NCI-H1694 treated with DMSO at 0.1 percent for 48 hours (cell line): Measurements from ENCODE around the gene TRAF3IP3.

Experiments used
- DNase-seq: peaks from one replicate; lab custom pipeline; 2025; lab: John Stamatoyannopoulos, UW

TRAF3IP3 gene, protein sequence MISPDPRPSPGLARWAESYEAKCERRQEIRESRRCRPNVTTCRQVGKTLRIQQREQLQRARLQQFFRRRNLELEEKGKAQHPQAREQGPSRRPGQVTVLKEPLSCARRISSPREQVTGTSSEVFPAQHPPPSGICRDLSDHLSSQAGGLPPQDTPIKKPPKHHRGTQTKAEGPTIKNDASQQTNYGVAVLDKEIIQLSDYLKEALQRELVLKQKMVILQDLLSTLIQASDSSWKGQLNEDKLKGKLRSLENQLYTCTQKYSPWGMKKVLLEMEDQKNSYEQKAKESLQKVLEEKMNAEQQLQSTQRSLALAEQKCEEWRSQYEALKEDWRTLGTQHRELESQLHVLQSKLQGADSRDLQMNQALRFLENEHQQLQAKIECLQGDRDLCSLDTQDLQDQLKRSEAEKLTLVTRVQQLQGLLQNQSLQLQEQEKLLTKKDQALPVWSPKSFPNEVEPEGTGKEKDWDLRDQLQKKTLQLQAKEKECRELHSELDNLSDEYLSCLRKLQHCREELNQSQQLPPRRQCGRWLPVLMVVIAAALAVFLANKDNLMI

DNA sequence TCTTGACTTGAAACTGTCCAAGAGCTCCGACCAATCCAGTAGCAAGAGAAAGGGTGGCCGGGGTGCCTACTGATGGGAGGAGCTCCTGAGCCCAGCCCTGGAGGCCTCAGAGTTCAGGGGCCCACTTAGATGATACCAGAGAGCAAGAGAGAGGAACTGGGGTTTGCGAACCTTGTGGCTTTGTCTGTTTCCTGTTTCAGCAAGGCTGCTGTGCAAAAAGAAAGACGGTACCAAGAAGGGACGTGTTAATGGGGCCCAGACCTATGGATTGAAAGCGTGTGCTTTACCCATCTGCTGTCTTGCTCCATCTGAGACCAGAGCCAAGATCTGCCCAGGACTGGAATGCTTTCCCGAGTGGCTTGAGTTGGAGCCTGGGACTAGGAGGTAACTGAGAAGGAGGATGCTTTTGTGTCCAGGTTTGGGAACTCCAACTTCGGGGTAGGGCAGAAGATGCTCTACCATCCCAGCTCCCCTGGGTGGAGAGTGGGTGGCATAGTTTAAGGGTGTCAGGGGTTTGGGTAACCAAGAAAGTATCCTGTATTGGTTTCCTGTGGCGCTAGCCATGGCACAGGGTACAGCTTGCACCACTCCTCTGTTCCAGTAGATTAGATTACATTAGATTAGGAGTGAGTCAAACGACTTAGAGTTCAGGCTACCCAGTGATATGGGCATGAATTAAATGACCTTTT is at the start of gene TRAF3IP3:
Gene TRAF3IP3, plus strand, starts transcription at position 128 of the 689 bp plus-strand sequence. CDS start 3,987 bp downstream, outside the sequence.
- DNase-seq, result no peak

DNA sequence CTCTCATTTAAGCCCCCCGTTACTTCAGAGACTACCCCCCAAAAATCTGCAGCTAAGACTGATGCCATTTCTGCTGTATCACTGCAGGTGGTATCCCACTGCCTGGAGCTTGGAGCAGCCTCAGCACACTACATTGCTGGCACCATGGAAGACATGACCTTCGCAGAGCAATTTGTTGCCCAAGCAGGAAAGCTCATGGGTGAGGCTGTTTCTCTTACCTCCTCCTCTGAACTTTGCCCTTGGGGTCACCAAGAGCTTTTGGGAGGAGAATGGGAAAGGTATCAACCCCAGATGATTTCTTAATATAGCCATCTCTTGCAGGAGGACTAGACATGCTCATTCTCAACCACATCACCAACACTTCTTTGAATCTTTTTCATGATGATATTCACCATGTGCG is 49.2 kb upstream of the TRAF3IP3 start:
- no peak for DNase-seq

DNA sequence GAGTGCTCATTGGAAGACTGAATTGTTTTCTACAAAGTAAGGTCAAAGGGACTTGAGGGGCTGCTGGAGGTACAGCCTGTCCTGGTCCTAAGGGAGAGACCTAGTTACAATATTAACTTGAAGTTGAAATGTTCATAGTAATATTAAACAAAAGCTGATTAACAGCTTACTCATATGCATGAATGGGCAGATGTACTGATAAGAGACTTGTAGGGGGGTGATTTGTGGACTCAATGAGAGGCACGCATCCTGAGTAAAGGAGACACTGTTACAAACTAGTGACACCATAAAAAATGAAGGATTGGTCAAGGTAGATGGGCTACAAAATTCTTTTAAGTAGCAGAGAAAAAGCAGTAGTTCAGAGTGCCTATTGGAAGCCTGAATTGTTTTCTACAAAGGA is 48.5 kb upstream of the TRAF3IP3 start:
- no peak for DNase-seq

DNA sequence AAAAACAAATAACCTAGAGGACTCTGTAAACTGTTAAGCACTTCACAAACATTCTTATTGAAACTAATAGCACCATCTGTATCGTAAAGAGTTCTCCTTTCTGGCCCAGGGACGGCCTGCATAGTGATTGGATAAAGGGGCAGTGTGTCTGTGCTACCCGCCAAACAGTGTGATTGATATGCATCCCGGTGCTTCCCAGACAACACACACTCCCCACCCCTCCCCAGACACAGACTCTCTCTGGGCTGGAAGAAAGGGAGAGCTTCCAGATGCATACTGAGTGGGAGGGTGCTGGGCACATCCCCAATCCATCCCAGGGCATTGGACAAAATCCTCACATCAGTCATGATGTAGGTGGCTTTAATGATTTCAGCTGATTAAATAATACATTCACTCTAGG is 47.6 kb upstream of the TRAF3IP3 start:
- DNase-seq, result no peak

DNA sequence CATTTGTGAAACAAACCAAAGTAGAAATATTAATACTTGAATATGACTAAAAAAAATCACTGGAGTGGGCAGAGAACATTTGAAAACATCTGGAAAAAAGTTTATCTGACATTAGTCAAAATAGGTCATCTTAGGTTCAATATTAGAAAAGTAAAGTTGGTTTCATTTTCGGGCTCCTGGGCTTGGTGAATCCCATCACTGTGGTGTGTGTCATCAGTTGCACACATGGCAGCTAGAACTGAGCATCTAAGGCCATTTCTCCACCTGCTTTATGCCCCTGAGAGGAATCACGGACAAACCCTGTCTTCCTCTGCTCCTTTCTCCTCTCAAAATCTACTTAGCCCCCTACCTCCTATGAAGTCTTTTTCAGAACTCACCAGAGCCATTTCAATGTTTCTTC is 45.8 kb upstream of the TRAF3IP3 start:
- DNase-seq, result no peak

DNA sequence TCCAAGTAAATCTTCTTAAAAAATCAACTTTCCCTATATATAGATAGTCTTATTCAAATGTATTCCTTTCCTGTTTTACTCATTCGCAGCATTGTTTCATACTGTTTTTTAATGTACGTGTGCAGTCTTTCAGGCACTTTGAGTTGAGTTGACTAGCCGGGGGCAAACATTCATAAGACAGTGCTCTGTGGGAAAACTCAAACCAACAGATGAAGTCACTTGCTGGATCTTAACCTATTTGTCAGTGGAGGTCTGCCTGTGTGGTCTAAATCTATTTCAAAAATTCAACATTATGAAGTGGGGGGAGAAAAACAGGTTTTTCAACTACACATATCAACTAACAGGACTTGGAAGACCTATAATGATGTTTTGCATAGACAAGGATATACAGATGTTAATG is 45.0 kb upstream of the TRAF3IP3 start:
- DNase-seq, result no peak

DNA sequence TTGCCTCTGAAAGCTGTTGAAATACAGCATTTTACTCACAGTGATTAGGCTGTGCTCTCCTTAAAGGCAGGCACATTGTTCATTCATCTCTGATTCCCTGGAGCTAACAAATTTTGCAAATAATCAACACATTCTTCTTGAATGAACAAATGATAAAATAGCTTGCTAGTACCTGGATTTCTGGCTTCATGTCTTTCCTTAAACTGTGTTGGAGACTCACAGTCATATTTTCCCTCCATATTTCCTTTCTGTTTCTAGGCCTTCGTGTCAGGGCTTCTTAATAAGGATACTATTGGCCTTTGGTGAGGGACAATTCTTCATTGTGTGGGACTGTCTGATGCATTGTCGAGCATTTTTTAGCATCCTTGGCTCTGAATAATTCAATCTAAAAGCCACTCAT is 41.5 kb upstream of the TRAF3IP3 start:
- DNase-seq, result no peak

DNA sequence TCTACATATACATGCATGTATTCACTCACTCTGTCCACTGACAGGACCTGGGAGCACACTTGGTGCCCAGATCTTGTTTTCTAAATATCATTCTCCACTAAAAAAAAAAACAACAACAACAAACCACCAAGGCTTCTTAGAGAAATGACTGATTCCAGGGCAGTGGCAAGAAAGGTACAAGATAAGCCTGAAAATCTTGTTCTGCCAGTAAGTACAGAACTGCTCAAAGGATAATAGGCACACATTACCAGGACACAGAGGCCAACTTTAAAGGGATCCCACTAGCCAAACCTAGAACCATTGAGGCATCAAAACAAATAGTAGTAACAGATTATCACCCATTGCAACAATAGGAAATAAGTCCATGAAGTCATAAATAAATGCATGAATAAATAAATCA is 40.5 kb upstream of the TRAF3IP3 start:
- DNase-seq, result no peak

DNA sequence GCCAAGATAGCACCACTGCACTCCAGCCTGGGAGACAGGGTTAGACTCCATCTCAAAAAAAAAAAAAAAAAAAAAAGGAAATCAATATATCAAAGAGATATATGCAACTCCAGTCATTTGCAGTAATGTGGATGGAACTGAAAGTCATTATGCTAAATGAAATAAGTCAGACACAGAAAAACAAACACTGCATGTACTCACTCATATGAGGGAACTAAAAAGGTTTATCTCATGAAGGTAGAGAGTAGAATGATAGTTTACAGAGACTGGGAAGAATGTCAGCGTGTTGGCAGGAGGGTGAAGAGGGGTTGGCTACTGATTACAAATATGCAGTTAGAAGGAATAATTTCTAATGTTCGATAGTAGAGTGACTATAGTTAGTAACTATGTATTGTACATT is 38.0 kb upstream of the TRAF3IP3 start:
- no peak for DNase-seq

DNA sequence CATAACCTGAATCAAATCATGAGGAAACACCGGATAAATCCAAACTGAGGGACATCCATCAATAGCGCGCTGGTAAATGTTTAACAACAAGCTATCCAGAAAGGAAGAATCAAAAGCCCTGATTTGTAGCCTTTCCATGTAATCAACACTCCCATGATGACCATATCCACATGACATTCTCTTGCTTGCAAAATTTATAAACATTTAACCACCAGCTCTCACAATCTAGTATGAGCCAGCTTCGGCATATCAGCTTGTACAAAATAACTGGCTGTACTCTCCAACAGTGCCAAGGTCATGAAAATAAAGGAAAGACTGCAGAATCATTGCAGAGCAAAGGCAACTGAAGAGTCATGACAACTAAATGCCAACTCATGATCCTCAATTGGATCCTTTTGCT is 35.5 kb upstream of the TRAF3IP3 start:
- no peak for DNase-seq

DNA sequence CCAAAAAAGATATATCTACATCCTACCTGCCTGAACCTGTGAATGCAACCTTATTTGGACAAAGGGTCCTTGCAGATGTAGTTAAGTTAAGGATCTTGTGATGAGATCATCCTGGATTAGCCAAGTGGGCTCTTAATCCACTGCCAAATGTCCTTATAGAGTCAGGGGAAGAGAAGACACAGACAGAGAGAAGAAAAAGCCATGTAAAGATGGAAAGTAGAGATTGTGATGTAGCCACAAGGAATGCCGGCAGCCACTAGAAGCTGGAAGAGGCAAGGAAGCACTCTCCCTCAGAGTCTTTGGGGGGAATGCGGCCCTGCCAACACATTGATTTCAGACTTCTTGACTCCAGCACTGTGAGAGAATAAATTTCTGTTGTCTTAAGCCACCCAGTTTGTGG is 35.0 kb upstream of the TRAF3IP3 start:
- no peak for DNase-seq

DNA sequence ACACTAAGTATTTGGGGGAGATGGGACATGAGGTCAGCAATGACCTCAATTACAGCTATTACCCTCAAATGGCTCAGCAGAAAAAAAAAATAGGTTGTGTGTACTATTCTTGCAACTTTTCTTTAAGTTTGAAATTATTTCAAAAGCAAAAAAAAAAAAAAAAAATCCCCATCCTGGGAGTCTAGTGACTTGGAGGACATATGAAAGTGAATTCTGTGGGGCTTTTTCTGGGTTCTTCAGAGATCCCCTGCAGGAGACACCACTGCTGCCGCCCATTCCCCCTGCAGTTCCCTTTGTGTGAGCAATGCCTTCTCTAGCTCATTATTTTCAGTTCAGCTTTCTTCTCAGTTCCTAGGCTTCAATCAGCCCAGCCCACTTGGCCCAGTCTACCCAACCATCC is 34.5 kb upstream of the TRAF3IP3 start:
- DNase-seq, result no peak

DNA sequence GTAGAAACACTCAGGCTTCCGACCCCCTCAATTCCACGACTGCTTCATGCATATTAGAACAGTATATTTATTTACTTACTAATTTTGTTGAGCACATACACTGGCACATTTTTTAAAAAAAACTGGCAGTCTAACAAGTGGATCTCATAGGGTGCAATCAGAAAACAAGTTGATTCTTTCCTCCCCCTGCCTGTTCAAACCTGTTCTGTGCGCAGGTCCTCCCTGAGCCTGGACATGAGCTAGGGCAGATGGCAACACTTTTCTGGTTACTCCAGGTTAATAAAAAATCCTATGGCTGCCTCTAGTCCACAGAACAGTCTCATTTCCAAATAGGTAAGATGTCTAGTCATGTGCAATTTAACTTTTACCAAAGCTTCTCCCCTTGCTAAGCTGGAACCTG is 32.6 kb upstream of the TRAF3IP3 start:
- DNase-seq, result no peak

DNA sequence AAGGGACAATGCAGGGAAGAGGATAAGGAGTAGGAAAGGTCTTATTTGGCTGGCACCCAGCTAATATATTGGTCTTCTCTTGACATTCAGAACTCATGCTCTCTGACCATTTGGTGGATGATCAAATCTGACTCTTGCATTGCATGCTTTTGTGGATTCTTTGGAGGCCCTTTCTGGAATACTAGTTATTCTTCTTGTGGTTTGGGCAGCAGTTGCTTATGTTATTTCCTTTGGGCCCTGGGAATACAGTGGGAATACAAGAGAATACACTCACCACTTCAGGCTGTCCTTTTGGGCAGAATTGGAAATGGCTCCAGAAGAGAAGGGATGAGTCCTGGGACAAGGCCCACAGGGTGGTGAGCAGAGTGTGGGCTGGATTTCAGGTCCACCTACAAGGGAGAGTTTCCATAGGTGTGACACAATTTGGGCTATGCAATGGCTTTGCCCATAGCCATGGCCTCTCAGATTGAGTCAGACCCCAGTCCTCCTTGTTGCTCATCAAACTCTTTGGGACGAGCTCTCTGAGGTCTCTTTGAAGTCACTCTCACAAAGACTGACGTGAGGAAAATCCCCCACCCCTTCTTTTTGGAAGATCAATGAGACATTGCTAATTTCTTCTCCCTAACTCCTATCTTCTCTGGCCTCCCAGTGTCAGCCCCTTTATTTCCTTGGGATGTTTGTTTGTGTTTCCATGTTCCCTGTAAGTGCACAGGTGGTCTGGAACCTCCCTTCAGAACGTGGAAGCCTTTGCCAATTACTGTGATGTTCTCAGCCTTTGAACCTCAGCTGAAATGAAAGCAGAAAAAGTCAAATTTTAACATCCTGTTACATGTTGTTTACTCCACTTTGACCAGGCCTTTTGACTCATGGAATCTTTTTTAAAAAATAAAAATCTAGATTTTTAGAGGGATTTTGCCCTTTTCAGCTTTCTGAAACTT is 31.8 kb upstream of the TRAF3IP3 start:
- no peak for DNase-seq

DNA sequence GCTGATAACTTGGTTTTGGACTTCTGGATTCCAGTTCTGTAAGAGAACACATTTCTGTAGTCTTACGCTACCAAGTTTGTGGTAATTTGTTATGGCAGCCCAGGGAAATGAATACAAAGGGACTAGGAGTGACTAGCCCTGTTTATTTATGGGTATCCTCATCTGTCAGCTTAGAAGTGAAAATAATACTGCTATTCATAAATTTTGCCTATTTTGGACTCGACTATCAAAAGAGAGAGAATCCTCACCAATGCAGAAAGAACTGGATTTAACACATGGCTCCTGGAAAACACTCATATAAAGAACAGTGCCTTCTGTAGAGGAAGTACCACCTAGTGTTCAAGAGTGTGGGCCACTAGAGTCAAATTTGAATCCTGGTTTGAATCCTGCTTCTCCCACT is 28.6 kb upstream of the TRAF3IP3 start:
- DNase-seq, result no peak

DNA sequence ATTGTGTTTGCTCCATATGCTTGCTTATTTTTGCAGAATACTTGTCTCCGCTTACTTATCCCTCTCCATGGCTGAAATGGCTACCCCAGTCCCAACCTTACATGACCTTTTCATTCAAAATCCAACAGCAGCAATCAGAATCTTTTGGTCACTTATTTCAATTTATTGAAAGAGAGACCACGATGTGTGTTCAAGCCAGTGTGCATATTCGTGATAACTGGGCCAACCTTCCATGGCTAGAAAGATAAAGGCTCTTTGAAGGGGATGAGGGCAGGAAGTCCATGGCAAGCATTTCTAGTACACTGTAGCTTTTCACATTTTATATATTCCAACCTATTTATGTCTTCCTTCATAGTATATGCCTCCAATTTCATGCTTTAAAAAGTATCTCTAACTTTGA is 28.1 kb upstream of the TRAF3IP3 start:
- DNase-seq, result no peak

DNA sequence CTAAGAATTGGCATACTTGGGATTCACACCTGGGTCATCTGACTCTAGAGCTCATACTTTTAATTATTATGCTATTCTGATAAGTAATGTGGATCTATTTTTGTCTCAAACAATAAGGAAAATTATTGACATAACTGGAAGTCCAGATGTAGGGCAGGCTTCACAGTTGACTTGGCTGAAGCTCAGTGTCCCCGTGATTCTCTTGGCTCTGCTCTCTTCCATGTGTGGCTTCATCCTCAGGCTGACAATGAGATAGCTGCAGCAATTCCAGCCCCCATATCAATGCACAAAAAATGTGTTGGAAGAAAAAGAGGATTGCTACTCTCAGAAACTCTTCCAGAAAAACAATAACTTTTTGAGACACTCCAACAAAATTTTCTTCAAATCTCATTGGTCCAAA is 27.4 kb upstream of the TRAF3IP3 start:
- no peak for DNase-seq

DNA sequence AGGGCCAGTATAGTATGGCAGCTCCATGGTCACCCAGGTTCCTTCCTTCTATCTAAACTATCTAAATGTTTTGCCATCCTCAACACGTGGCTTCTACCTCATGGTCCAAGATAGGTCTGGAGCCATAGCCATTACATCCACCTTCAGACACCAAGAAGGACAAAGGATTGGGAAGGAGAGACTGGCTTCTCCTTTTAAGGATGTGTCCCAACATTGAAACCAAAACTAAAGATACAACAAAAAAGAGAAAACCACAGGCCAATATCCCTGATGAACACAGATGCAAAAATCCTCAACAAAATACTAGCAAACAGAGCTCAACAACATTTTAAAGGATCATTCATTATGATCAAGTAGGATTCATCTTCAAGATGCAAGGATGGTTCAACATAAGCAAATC is 26.4 kb upstream of the TRAF3IP3 start:
- DNase-seq, result no peak

DNA sequence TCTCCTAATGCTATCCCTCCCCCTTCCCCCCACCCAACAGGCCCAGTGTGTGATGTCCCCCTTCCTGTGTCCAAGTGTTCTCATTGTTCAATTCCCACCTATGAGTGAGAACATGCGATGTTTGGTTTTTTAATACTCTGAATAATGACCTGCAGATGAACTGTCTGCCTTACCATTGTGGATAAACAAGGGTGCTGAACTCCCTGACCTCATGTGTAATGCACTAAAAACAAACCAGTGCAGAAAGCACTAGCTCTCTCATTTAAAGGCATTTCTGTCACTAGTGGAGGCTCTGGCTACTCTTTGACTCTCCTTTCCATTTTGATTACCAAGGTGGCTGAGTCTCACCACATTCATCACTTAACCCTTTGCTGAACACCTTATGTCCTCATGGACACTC is 23.1 kb upstream of the TRAF3IP3 start:
- DNase-seq, result no peak

DNA sequence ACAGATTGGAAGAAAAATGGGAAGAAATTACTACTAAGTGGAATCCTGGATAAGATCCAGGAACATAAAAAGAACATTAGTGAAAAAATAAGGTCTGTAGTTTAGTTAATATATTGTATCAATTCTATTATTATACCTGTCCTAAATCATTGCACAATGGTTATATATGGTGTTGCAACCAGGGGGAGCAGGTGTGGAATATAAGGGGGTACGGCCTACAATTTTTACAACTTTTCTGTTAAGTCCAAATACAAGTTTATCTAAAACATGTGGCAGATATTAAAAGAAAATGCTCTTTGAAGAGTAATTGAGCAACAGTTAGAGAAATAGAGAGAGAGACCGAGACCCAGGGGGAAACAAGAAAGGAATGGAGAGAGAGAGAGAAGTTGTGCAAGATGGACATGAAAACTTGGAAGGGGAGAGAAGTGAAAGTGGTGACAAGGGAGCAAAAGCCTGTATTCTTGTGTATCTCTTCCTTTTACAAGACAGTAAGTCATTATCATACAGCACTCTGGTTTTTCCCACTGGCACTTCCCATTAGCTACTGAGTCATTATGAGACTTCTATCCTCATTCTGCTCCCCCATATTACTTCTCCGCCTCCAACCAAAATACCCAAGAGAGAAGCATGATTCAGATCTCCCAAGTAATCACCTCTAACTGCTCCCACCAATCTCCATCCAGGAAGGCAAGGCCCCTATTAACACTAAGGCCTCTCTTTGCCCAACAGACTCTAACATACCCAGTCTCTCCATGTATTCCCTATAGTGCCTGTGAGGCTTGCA is 22.3 kb upstream of the TRAF3IP3 start:
- no peak for DNase-seq

DNA sequence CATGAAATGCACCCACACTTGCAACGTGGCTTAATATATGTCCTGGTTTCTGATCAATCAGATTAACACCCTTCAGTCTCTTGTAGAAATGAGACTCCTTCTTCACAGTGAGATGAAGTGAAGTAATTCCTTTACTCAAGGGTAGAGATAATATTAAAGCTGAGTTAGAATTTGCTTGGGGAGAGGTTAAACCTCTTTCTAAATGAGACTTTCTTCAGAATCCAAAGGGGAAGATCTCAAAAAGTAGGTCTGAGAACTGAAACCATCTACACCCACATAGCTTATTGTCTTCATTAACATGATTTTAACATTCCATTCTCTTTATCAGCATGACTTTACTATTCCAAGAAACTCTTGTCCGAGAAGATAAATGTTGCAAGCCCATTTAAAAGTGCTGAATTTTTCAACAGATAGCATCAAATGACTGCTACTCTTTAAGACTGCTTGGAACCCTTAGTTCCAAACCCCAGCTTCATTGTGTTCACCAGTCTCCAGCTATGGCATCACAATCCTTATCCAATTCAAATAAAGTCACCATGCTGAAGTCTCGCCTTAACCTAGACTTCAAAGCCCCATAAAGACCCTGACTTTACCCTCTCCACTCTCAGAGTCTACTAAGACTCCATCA is 19.2 kb upstream of the TRAF3IP3 start:
- no peak for DNase-seq
